ENCODE measurements around the gene GALNTL6. TPM values are rescaled to one million over a fixed set of nuclear protein-coding genes. Genes with fewer than 3 reads are reported as not detected.

Gene GALNTL6
- total RNA-seq, 1 experiment from 2014 or later = not detected

GRCh38 chr4:172705565-172705964 is 892.4 kb downstream of the GALNTL6 start:
- no peak overlapping the region for H2BK120ac ChIP-seq (ENCODE audit: low read depth, low read length, poor library complexity, severe bottlenecking)
- no peak overlapping the region for H4K91ac ChIP-seq (ENCODE audit: insufficient read length, low read depth, low read length)
- H3K27me3 Mint-ChIP-seq (ENCODE audit: low read depth) = peaks cover 6% of the 10 kb centered on the region
- no peak overlapping the region for H3K4me2 ChIP-seq (ENCODE audit: insufficient read depth, insufficient read length, low read length)
- H3K56ac ChIP-seq (ENCODE audit: insufficient read length, low read depth, low read length) = no peak overlapping the region
- no peak overlapping the region for H3K18ac ChIP-seq (ENCODE audit: insufficient read length, low read depth, low read length)
- no peak overlapping the region for H4K5ac ChIP-seq (ENCODE audit: insufficient read length, low read depth, low read length)
- TF ChIP-seq CTCF (conservative IDR thresholded peaks at IDR 0.05) = no peak
- H2BK12ac ChIP-seq (ENCODE audit: insufficient read length, low read depth, low read length) = no peak overlapping the region
- H3K4ac ChIP-seq (ENCODE audit: low read depth, low read length) = no peak overlapping the region
- H3K4me3 Mint-ChIP-seq = no peak overlapping the region
- H3K4me1 ChIP-seq (ENCODE audit: insufficient read depth, low read length) = peaks cover 7% of the 10 kb centered on the region; the same call in 1 of the 2 replicates
- H3K79me2 ChIP-seq (ENCODE audit: insufficient read depth, low read length) = no peaks in the 10 kb centered on the region
- no peak overlapping the region for H2AK5ac ChIP-seq (ENCODE audit: insufficient read length, low read length)
- no peak overlapping the region for H3T11ph ChIP-seq (ENCODE audit: low read length)
- peaks cover 8 to 27% (median 12%) of the 10 kb centered on the region in 3 experiments for H3K36me3 Mint-ChIP-seq (ENCODE audit: insufficient read depth in 1 of 3, low read depth in 3 of 3)
- no peak overlapping the region for H3K27ac Mint-ChIP-seq
- no peak overlapping the region for H2BK20ac ChIP-seq (ENCODE audit: low read depth, low read length, poor library complexity, severe bottlenecking)
- no peaks in the 10 kb centered on the region for H4K20me1 ChIP-seq (ENCODE audit: control insufficient read depth, insufficient read depth, insufficient read length)
- no peak overlapping the region for H4K8ac ChIP-seq (replicated peaks; ENCODE audit: insufficient read length, low read depth, low read length)
- H3K9me3 Mint-ChIP-seq = peaks cover 16 to 18% of the 10 kb centered on the region in 2 experiments
- no peaks in the 10 kb centered on the region for H3K23me2 ChIP-seq (ENCODE audit: insufficient read length, low read depth, low read length, poor library complexity, severe bottlenecking)
- no peak overlapping the region for H3K27ac ChIP-seq (ENCODE audit: insufficient read length, low read depth, low read length)
- peaks cover 21 to 25% of the 10 kb centered on the region in 2 experiments for H3K4me1 Mint-ChIP-seq
- H3K79me1 ChIP-seq (ENCODE audit: insufficient read depth, low read depth, low read length, poor library complexity, severe bottlenecking) = no peaks in the 10 kb centered on the region
- H2AFZ ChIP-seq (ENCODE audit: low read length) = no peak overlapping the region
- no peak overlapping the region for H3K14ac ChIP-seq (ENCODE audit: insufficient read depth, low read length)
- H3K23ac ChIP-seq (ENCODE audit: insufficient read length, low read depth, low read length) = no peak overlapping the region
- no peak overlapping the region for H3K9ac ChIP-seq (ENCODE audit: extremely low read depth, insufficient read length, low read length)
- no peaks in the 10 kb centered on the region for H3K9me3 ChIP-seq (ENCODE audit: control insufficient read depth, low read depth, low read length)
- no peak overlapping the region for H2BK5ac ChIP-seq (ENCODE audit: insufficient read length, low read length)
- H3K27me3 ChIP-seq (ENCODE audit: insufficient read depth, low read length) = no peaks in the 10 kb centered on the region
- no peak overlapping the region for H2BK15ac ChIP-seq (ENCODE audit: low read depth, low read length)
- no peak for DNase-seq
